ENCODE measurements around the gene TTC3. TPM values are rescaled to one million over a fixed set of nuclear protein-coding genes. Genes with fewer than 3 reads are reported as not detected.

Gene TTC3
- total and polyA plus RNA-seq, 2 experiments from 2014 or later: 146 to 196 TPM

- Histone ChIP-seq H3K27me3 (no peaks in the 10 kb centered on the region), H2AFZ (no peak overlapping the region), H3K9me3 (ENCODE audit: low read depth) (no peaks in the 10 kb centered on the region), H3K4me2 (no peak overlapping the region), H3K27ac (no peak overlapping the region), H3K4me1 (ENCODE audit: insufficient read depth) (peaks cover 6% of the 10 kb centered on the region), H3K36me3 (replicated peaks; ENCODE audit: insufficient read depth, low read depth) (no peaks in the 10 kb centered on the region), H4K20me1 (ENCODE audit: insufficient read depth, poor library complexity, severe bottlenecking) (peaks cover 85% of the 10 kb centered on the region), H3K4me3 (no peak overlapping the region), H3K79me2 (peaks cover 99% of the 10 kb centered on the region), H3K9me2 (replicated peaks; ENCODE audit: insufficient read depth) (no peaks in the 10 kb centered on the region)
- DNase-seq (ENCODE audit: low spot score): no peak
- TF ChIP-seq, protein P1, sequence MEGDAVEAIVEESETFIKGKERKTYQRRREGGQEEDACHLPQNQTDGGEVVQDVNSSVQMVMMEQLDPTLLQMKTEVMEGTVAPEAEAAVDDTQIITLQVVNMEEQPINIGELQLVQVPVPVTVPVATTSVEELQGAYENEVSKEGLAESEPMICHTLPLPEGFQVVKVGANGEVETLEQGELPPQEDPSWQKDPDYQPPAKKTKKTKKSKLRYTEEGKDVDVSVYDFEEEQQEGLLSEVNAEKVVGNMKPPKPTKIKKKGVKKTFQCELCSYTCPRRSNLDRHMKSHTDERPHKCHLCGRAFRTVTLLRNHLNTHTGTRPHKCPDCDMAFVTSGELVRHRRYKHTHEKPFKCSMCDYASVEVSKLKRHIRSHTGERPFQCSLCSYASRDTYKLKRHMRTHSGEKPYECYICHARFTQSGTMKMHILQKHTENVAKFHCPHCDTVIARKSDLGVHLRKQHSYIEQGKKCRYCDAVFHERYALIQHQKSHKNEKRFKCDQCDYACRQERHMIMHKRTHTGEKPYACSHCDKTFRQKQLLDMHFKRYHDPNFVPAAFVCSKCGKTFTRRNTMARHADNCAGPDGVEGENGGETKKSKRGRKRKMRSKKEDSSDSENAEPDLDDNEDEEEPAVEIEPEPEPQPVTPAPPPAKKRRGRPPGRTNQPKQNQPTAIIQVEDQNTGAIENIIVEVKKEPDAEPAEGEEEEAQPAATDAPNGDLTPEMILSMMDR (IDR thresholded peaks at IDR 0.05; ENCODE audit: poor library complexity): no peak
- TF ChIP-seq EZH2 (IDR thresholded peaks at IDR 0.05; ENCODE audit: borderline replicate concordance): no peak
- TF ChIP-seq EZH2phosphoT487 (IDR thresholded peaks at IDR 0.05; ENCODE audit: low read depth, severe bottlenecking, unreplicated experiment): no peak
- 89% methylated on average over 1 of the region's 1 CpG for WGBS (ENCODE audit: low lambda C conversion rate, missing lambda C conversion rate)
Observed at GRCh38 chr21:37082375-37082774, 9.3 kb downstream of the TTC3 start.

- no peak overlapping the region for H3K27ac ChIP-seq
- H4K20me1 ChIP-seq (ENCODE audit: insufficient read depth, poor library complexity, severe bottlenecking): peaks cover 85% of the 10 kb centered on the region
- peaks cover 6% of the 10 kb centered on the region for H3K4me1 ChIP-seq (ENCODE audit: insufficient read depth)
- H2AFZ ChIP-seq: no peak overlapping the region
- H3K36me3 ChIP-seq (replicated peaks; ENCODE audit: insufficient read depth, low read depth): no peaks in the 10 kb centered on the region
- peaks cover 99% of the 10 kb centered on the region for H3K79me2 ChIP-seq
- H3K9me3 ChIP-seq (ENCODE audit: low read depth): no peaks in the 10 kb centered on the region
- no peaks in the 10 kb centered on the region for H3K27me3 ChIP-seq
- no peak overlapping the region for H3K4me3 ChIP-seq
- DNase-seq (ENCODE audit: low spot score): no peak
- H3K9me2 ChIP-seq (replicated peaks; ENCODE audit: insufficient read depth): no peaks in the 10 kb centered on the region
- TF ChIP-seq EZH2 (IDR thresholded peaks at IDR 0.05; ENCODE audit: borderline replicate concordance): no peak
- TF ChIP-seq EZH2phosphoT487 (IDR thresholded peaks at IDR 0.05; ENCODE audit: low read depth, severe bottlenecking, unreplicated experiment): no peak
- TF ChIP-seq, protein P1 (IDR thresholded peaks at IDR 0.05; ENCODE audit: poor library complexity): no peak
- no peak overlapping the region for H3K4me2 ChIP-seq
Observed at GRCh38 chr21:37082856-37083528, 9.9 kb downstream of the TTC3 start.

DNA sequence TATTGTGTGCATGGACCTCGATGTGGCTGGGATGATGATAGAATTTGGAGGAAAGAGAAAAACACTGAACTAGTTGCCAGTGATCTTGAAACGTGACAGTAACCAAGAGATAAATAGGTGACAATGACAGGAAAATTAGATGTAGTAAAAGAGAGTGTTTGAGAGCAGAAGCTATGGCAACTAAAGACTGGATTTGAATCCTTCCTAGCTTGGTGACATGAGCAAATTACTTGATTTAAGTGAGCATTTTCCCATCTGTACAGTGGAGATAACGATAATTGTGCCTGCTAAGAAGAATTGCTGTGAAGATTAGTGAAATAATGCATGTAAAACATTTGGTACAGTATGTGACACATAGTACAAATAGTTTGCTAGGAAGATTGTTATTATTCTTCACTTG lies 12.7 kb downstream of the TTC3 start:
- Histone ChIP-seq H4K20me1 (ENCODE audit: insufficient read depth, poor library complexity, severe bottlenecking) (peaks cover 82% of the 10 kb centered on the region), H3K4me3 (no peak overlapping the region), H3K36me3 (replicated peaks; ENCODE audit: insufficient read depth, low read depth) (no peaks in the 10 kb centered on the region), H3K9me2 (replicated peaks; ENCODE audit: insufficient read depth) (no peaks in the 10 kb centered on the region), H3K27ac (no peak overlapping the region), H3K4me1 (ENCODE audit: insufficient read depth) (peaks cover 6% of the 10 kb centered on the region), H3K27me3 (no peaks in the 10 kb centered on the region), H2AFZ (no peak overlapping the region), H3K79me2 (peaks cover 99% of the 10 kb centered on the region), H3K4me2 (no peak overlapping the region), H3K9me3 (ENCODE audit: low read depth) (no peaks in the 10 kb centered on the region)
- 86% methylated on average over 3 of the region's 3 CpGs for WGBS (ENCODE audit: low lambda C conversion rate, missing lambda C conversion rate)
- DNase-seq (ENCODE audit: low spot score): no peak
- TF ChIP-seq EZH2phosphoT487 (IDR thresholded peaks at IDR 0.05; ENCODE audit: low read depth, severe bottlenecking, unreplicated experiment) (no peak), EZH2 (IDR thresholded peaks at IDR 0.05; ENCODE audit: borderline replicate concordance) (no peak)
- TF ChIP-seq, protein P1 (IDR thresholded peaks at IDR 0.05; ENCODE audit: poor library complexity): no peak
